Measurements from ENCODE around the gene SNRPD2.

The SNRPD2 gene

GRCh38 chr19:45711851-45712698 is 20.3 kb upstream of the SNRPD2 start:
- no peak for DNase-seq (ENCODE audit: low read depth)
- no peak overlapping the region for H3K4me3 ChIP-seq (ENCODE audit: low read length)
- TF ChIP-seq CTCF (conservative IDR thresholded peaks at IDR 0.05; ENCODE audit: low read length), result no peak

DNA sequence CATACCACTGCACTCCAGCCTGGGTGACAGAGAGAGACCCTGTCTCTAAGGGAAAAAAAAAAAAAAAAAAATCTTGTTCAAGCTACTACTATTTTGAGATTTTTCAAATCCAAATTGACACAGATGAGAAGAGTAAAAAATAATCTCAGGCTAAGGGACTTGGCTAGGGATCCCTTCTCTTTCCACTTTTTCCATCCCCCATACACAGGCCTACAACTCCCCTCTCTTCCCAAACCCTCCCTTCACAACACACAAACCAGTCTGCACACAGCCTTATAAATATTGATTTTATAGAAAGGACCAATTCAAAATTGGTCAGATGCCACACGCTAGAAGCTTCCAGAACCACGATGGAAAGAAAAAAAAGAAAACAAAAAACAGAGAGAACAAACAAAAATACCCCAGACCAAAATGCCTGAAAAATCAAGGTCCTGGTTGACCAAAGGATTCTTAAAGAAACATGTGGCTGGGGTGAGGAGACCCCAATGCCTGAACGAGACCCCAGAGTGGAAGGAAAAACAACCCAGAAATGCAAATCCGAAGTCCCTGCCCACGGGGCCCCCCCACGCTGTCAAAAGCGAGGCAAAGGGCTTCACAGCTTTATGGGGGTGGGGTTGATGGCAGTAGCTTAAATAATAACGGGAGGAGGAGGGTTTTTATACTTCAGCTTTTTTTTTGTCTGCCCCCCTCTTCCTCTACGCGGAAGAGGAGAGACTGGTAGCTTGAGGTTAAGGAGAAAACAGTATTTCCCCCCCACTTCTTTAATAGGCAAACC is 18.8 kb upstream of the SNRPD2 start:
- DNase-seq (ENCODE audit: low read depth), result no peak
- no peak for TF ChIP-seq CTCF (conservative IDR thresholded peaks at IDR 0.05; ENCODE audit: low read length)

GRCh38 chr19:45705710-45706415 is 14.1 kb upstream of the SNRPD2 start:
- H3K4me3 ChIP-seq (ENCODE audit: low read length), result no peak overlapping the region
- no peak for TF ChIP-seq CTCF (conservative IDR thresholded peaks at IDR 0.05; ENCODE audit: low read length)
- no peak for DNase-seq (ENCODE audit: low read depth)

More for the DNA sequence above, 18.8 kb upstream of the SNRPD2 start:
- no peak overlapping the region for H3K4me3 ChIP-seq (ENCODE audit: low read length)

DNA sequence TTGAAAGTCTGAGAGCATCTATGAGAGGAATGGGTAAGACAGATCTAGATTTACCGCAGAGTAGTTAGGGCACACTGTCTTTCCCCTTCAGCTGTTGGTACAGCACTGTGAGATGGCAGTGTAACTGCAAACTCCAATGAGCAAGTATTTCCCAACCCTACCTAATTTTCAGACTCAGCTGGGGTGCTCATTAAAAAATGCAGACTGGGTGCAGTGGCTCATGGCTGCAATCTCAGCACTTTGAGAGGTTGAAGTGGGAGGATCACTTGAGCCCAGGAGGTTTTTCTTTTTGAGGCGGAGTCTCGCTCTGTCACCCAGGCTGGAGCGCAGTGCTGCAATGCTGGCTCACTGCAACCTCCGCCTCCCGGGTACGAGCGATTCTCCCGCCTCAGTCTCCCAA is 13.4 kb upstream of the SNRPD2 start:
- H3K4me3 ChIP-seq (ENCODE audit: low read length), result no peak overlapping the region
- TF ChIP-seq CTCF (conservative IDR thresholded peaks at IDR 0.05; ENCODE audit: low read length), result no peak
- DNase-seq (ENCODE audit: low read depth), result no peak

- no peak overlapping the region for H3K4me3 ChIP-seq (ENCODE audit: low read length)
- no peak for TF ChIP-seq CTCF (conservative IDR thresholded peaks at IDR 0.05; ENCODE audit: low read length)
- no peak for DNase-seq (ENCODE audit: low read depth)
These were observed 9.9 kb upstream of the SNRPD2 start for GRCh38 chr19:45701676-45702075.

GRCh38 chr19:45693106-45693788 is 1.5 kb upstream of the SNRPD2 start:
- peak overlapping the region; percentile 91 for H3K4me3 ChIP-seq (ENCODE audit: low read length)
- peak; percentile 86 for TF ChIP-seq CTCF (conservative IDR thresholded peaks at IDR 0.05; ENCODE audit: low read length)
- DNase-seq (ENCODE audit: low read depth), result peak; percentile 61

Data from AG10803 (cell line).